ENCODE results near the gene PHACTR4.
"Not testable (repeated sequence)": the region's sequence is repeated elsewhere in the genome, so short reads cannot be mapped to it uniquely, and the experiment has no call there.

Gene PHACTR4

GRCh38 chr1:28370239-28371009 is 884 bp downstream of the PHACTR4 start:
- peak; percentile 1 to 6 for DNase-seq (ENCODE audit: low read depth in 1 of 2, low spot score in 1 of 2)

GRCh38 chr1:28371010-28371377 is 1.5 kb downstream of the PHACTR4 start:
- no peak for DNase-seq (ENCODE audit: low read depth in 1 of 2, low spot score in 1 of 2)

- DNase-seq (ENCODE audit: low read depth in 1 of 2, low spot score in 1 of 2): not testable (repeated sequence)
Observed at GRCh38 chr1:28373450-28373849, 3.9 kb downstream of the PHACTR4 start.

GRCh38 chr1:28374297-28374696 is 4.8 kb downstream of the PHACTR4 start:
- DNase-seq (ENCODE audit: low read depth in 1 of 2, low spot score in 1 of 2): no peak

- DNase-seq (ENCODE audit: low read depth in 1 of 2, low spot score in 1 of 2): not testable (repeated sequence)
Observed at GRCh38 chr1:28375598-28375997, 6.1 kb downstream of the PHACTR4 start.

GRCh38 chr1:28376195-28376594 is 6.7 kb downstream of the PHACTR4 start:
- not testable (repeated sequence) for DNase-seq (ENCODE audit: low read depth in 1 of 2, low spot score in 1 of 2)

GRCh38 chr1:28378906-28379305 is 9.4 kb downstream of the PHACTR4 start:
- DNase-seq (ENCODE audit: low read depth in 1 of 2, low spot score in 1 of 2): no peak

GRCh38 chr1:28380394-28380793 is 10.9 kb downstream of the PHACTR4 start:
- DNase-seq (ENCODE audit: low read depth in 1 of 2, low spot score in 1 of 2): no peak

- DNase-seq (ENCODE audit: low read depth in 1 of 2, low spot score in 1 of 2): not testable (repeated sequence)
Observed at GRCh38 chr1:28383785-28384184, 14.2 kb downstream of the PHACTR4 start.

- DNase-seq (ENCODE audit: low read depth in 1 of 2, low spot score in 1 of 2): no peak
Observed at GRCh38 chr1:28392027-28392652, 22.6 kb downstream of the PHACTR4 start.

GRCh38 chr1:28394136-28394535 is 24.6 kb downstream of the PHACTR4 start:
- DNase-seq (ENCODE audit: low read depth in 1 of 2, low spot score in 1 of 2): no peak

- no peak for DNase-seq (ENCODE audit: low read depth in 1 of 2, low spot score in 1 of 2)
Observed at GRCh38 chr1:28395181-28395580, 25.6 kb downstream of the PHACTR4 start.

GRCh38 chr1:28401760-28402159 is 32.2 kb downstream of the PHACTR4 start:
- no peak for DNase-seq (ENCODE audit: low read depth in 1 of 2, low spot score in 1 of 2)

- no peak for DNase-seq (ENCODE audit: low read depth in 1 of 2, low spot score in 1 of 2)
Observed at GRCh38 chr1:28409090-28409489, 39.5 kb downstream of the PHACTR4 start.

- no peak for DNase-seq (ENCODE audit: low read depth in 1 of 2, low spot score in 1 of 2)
Observed at GRCh38 chr1:28411656-28412055, 42.1 kb downstream of the PHACTR4 start.

GRCh38 chr1:28412731-28413130 is 43.2 kb downstream of the PHACTR4 start:
- no peak for DNase-seq (ENCODE audit: low read depth in 1 of 2, low spot score in 1 of 2)

GRCh38 chr1:28416509-28417194 is 47.1 kb downstream of the PHACTR4 start:
- no peak for DNase-seq (ENCODE audit: low read depth in 1 of 2, low spot score in 1 of 2)

- no peak for DNase-seq (ENCODE audit: low read depth in 1 of 2, low spot score in 1 of 2)
Observed at GRCh38 chr1:28417441-28417922, 47.9 kb downstream of the PHACTR4 start.

- DNase-seq (ENCODE audit: low read depth in 1 of 2, low spot score in 1 of 2): no peak
Observed at GRCh38 chr1:28417926-28418637, 48.5 kb downstream of the PHACTR4 start.

- DNase-seq (ENCODE audit: low read depth in 1 of 2, low spot score in 1 of 2): no peak
Observed at GRCh38 chr1:28421744-28422143, 52.2 kb downstream of the PHACTR4 start.

GRCh38 chr1:28426831-28427230 is 57.3 kb downstream of the PHACTR4 start:
- no peak for DNase-seq (ENCODE audit: low read depth in 1 of 2, low spot score in 1 of 2)

All from activated T-helper 1 cell treated with anti-CD3 and anti-CD28 coated beads, Interleukin-2, amount 50 U/mL, for 16 hours (primary cell).